SK-N-MC (cell line): ENCODE measurements around the gene SYNGAP1.

Experiments used
- DNase-seq: peaks from one replicate; pipeline ENCODE4 v3.0.0-alpha.2; 2011; ENCODE audit warnings: low read depth, low spot score
- H3K27ac ChIP-seq: fragments of 200-600 bp; sonication (generic); 2 replicates; pipeline ENCODE4 v1.5.1; 2016; ENCODE audit warnings: mixed run types
- H3K36me3 ChIP-seq: fragments of 200-600 bp; sonication (generic); 2 replicates; pipeline ENCODE4 v1.6.1; 2017; ENCODE audit warnings: antibody characterized with exemption, low read length, mixed read lengths; ENCODE audit not compliant: insufficient read depth
- H3K4me3 ChIP-seq: fragments of 200-600 bp; sonication (generic); 2 replicates; pipeline ENCODE4 v1.5.1; 2016
- H3K9ac ChIP-seq: fragments of 200-600 bp; sonication (generic); 2 replicates; pipeline ENCODE4 v1.8.0; 2017; ENCODE audit warnings: mixed run types, mixed read lengths; ENCODE audit not compliant: insufficient read length
- H3K9me3 ChIP-seq: fragments of 200-600 bp; sonication (generic); 2 replicates; pipeline ENCODE4 v1.6.1; 2017; ENCODE audit warnings: low read depth, mild to moderate bottlenecking, antibody characterized with exemption, low read length, moderate library complexity, mixed read lengths
- EZH2 ChIP-seq: fragments of 200-600 bp; sonication (generic); IDR thresholded peaks from one replicate; pipeline ENCODE4 v1.6.1; 2017; ENCODE audit warnings: antibody characterized with exemption
- FOXP2 ChIP-seq: optimal IDR thresholded peaks from 2 replicates; pipeline ENCODE3; 2011; ENCODE audit warnings: mild to moderate bottlenecking, moderate library complexity; ENCODE audit not compliant: insufficient read depth; ENCODE audit errors: extremely low read length, control extremely low read depth
- POLR2AphosphoS5 ChIP-seq: IDR thresholded peaks from 2 replicates; pipeline ENCODE4 v1.6.1; 2012; ENCODE audit warnings: mild to moderate bottlenecking, low read depth, low read length, borderline replicate concordance

The SYNGAP1 gene

GRCh38 chr6:33417128-33417902, 2.5 kb upstream of the SYNGAP1 start:
- no peak for DNase-seq
- Histone ChIP-seq H3K4me3 (peak overlapping the region; percentile 83), H3K9ac (peak overlapping the region; percentile 83), H3K9me3 (no peaks in the 10 kb centered on the region), H3K36me3 (peaks cover 25% of the 10 kb centered on the region; the same call in 1 of the 2 replicates), H3K27ac (peak overlapping the region; percentile 26; the same call in 1 of the 2 replicates)
- TF ChIP-seq FOXP2 (no peak), POLR2AphosphoS5 (0 out of 2 replicates have a peak, but pooled peaks have one; percentile 9)

GRCh38 chr6:33417903-33418689, 1.8 kb upstream of the SYNGAP1 start, which contains the start of gene CUTA:
Gene CUTA, minus strand, starts transcription at chr6:33418107. Its CDS starts 107 bp downstream, at chr6:33418000.
- Histone ChIP-seq H3K27ac (peak within 1 kb of the TSS; percentile 94), H3K9ac (peak within 1 kb of the TSS; percentile 83), H3K36me3 (peaks cover 21% of the 10 kb centered on the region; the same call in 1 of the 2 replicates), H3K4me3 (peak within 1 kb of the TSS; percentile 83), H3K9me3 (no peaks in the 10 kb centered on the region)
- TF ChIP-seq POLR2AphosphoS5 (peak; percentile 86), EZH2 (no peak)
- peak; percentile 94 for DNase-seq

GRCh38 chr6:33418690-33419291, 1.1 kb upstream of the SYNGAP1 start:
- peak overlapping the region; percentile 76 for H3K9ac ChIP-seq
- TF ChIP-seq FOXP2 (no peak), EZH2 (no peak), POLR2AphosphoS5 (no peak)
- peaks cover 18% of the 10 kb centered on the region; the same call in 1 of the 2 replicates for H3K36me3 ChIP-seq
- H3K9me3 ChIP-seq: no peaks in the 10 kb centered on the region
- peak overlapping the region; percentile 83 for H3K4me3 ChIP-seq
- H3K27ac ChIP-seq: peak overlapping the region; percentile 94
- no peak for DNase-seq

- H3K4me3 ChIP-seq: no peak overlapping the region
- H3K27ac ChIP-seq: no peak overlapping the region
- no peaks in the 10 kb centered on the region for H3K9me3 ChIP-seq
- peaks cover 4% of the 10 kb centered on the region; the same call in 1 of the 2 replicates for H3K36me3 ChIP-seq
- no peak overlapping the region for H3K9ac ChIP-seq
- no peak for TF ChIP-seq POLR2AphosphoS5
- no peak for TF ChIP-seq FOXP2
- TF ChIP-seq EZH2: no peak
- no peak for DNase-seq
These were observed 852 bp downstream of the SYNGAP1 start for GRCh38 chr6:33420491-33421343.

GRCh38 chr6:33421344-33421643, 1.4 kb downstream of the SYNGAP1 start:
- Histone ChIP-seq H3K27ac (no peak overlapping the region), H3K9me3 (no peaks in the 10 kb centered on the region), H3K4me3 (no peak overlapping the region), H3K36me3 (no peaks in the 10 kb centered on the region; the same call in 1 of the 2 replicates), H3K9ac (no peak overlapping the region)
- TF ChIP-seq POLR2AphosphoS5 (no peak), EZH2 (no peak), FOXP2 (no peak)
- DNase-seq: no peak

- Histone ChIP-seq H3K4me3 (no peak overlapping the region), H3K27ac (no peak overlapping the region), H3K36me3 (no peaks in the 10 kb centered on the region), H3K9me3 (no peaks in the 10 kb centered on the region), H3K9ac (no peak overlapping the region)
- no peak for TF ChIP-seq POLR2AphosphoS5
- no peak for TF ChIP-seq EZH2
- TF ChIP-seq FOXP2: no peak
- DNase-seq: no peak
These were observed 3.9 kb downstream of the SYNGAP1 start for GRCh38 chr6:33423777-33424176.

- H3K36me3 ChIP-seq: no peaks in the 10 kb centered on the region
- H3K9me3 ChIP-seq: no peaks in the 10 kb centered on the region
These were observed 5.2 kb downstream of the SYNGAP1 start for GRCh38 chr6:33424855-33425667.

More at GRCh38 chr6:33424855-33425667, 5.2 kb downstream of the SYNGAP1 start:
- peak; percentile 82; the same call in 1 of the 2 replicates for TF ChIP-seq POLR2AphosphoS5
- no peak for TF ChIP-seq FOXP2
- H3K4me3 ChIP-seq: peak overlapping the region; percentile 78
- DNase-seq: no peak
- H3K9ac ChIP-seq: peak overlapping the region; percentile 77
- peak overlapping the region; percentile 79 for H3K27ac ChIP-seq
